HepG2 (cell line): ENCODE results near the gene JUND. TPM values are rescaled to one million over a fixed set of nuclear protein-coding genes. Genes with fewer than 3 reads are reported as not detected.

Source experiments
- HDAC6 ChIP-seq: fragments of 200-600 bp; sonication (generic); IDR thresholded peaks from 2 replicates; pipeline ENCODE4 v1.7.0; 2017; ENCODE audit warnings: mild to moderate bottlenecking, antibody characterized with exemption, low read length, low read depth
- JUNB ChIP-seq: sonication (generic); formaldehyde crosslinking; IDR thresholded peaks from 2 replicates; pipeline ENCODE4 v1.8.0; 2022; ENCODE audit warnings: missing genetic modification reagents, mild to moderate bottlenecking, borderline replicate concordance
- KDM5B ChIP-seq: sonication (generic); formaldehyde crosslinking; IDR thresholded peaks from 2 replicates; pipeline ENCODE4 v1.4.0; 2020; ENCODE audit warnings: missing genetic modification reagents, mild to moderate bottlenecking, borderline replicate concordance
- RCOR2 ChIP-seq: IDR thresholded peaks from 2 replicates; pipeline ENCODE4 v1.6.1; 2016; ENCODE audit warnings: missing biosample characterization, missing genetic modification reagents
- REXO4 ChIP-seq: sonication (generic); formaldehyde crosslinking; IDR thresholded peaks from 2 replicates; pipeline ENCODE4 v1.8.0; 2022; ENCODE audit warnings: missing genetic modification reagents, mild to moderate bottlenecking, borderline replicate concordance
- RXRB ChIP-seq: IDR thresholded peaks from 2 replicates; pipeline ENCODE4 v1.6.1; 2016; ENCODE audit warnings: borderline replicate concordance, missing genetic modification reagents, missing compliant biosample characterization
- TEAD3 ChIP-seq: optimal IDR thresholded peaks from 2 replicates; pipeline ENCODE3; 2016; ENCODE audit warnings: borderline replicate concordance
- TRIM24 ChIP-seq: sonication (generic); formaldehyde crosslinking; IDR thresholded peaks from 2 replicates; pipeline ENCODE4 v1.8.0; 2022; ENCODE audit warnings: mild to moderate bottlenecking, missing genetic modification reagents
- ZNF160 ChIP-seq: sonication (generic); formaldehyde crosslinking; IDR thresholded peaks from 2 replicates; pipeline ENCODE4 v1.8.0; 2022; ENCODE audit warnings: mild to moderate bottlenecking, inconsistent platforms, missing genetic modification reagents
- ZNF264 ChIP-seq: sonication (generic); formaldehyde crosslinking; IDR thresholded peaks from 2 replicates; pipeline ENCODE4 v1.4.0; 2020; ENCODE audit warnings: missing genetic modification reagents
- ZNF34 ChIP-seq: sonication (generic); formaldehyde crosslinking; IDR thresholded peaks from 2 replicates; pipeline ENCODE4 v1.4.0; 2020; ENCODE audit warnings: mild to moderate bottlenecking, missing genetic modification reagents, borderline replicate concordance
- ZNF431 ChIP-seq: sonication (generic); formaldehyde crosslinking; IDR thresholded peaks from 2 replicates; pipeline ENCODE4 v1.9.0; 2022; ENCODE audit warnings: missing genetic modification reagents, low read depth, mild to moderate bottlenecking, borderline replicate concordance
- polyA plus RNA-seq, 8 experiments: library from polyadenylated mRNA; depleted of rRNA in 3 of 8; stranded (reverse) in 7 of 8; unstranded in 1 of 8; fragments of >200 nt; fragmentation: Illumina TruSeq in 4 of 8; extraction: Trizol in 4 of 8; gene quantifications; 2 replicates each; pipeline versions ENCODE4 v1.2.1 to v1.2.3, GENCODE V29; 2011 to 2016; ENCODE audit warnings: low read depth in 4 of 8, missing spikeins in 1 of 8, mixed read lengths in 1 of 8; ENCODE audit not compliant: insufficient read depth in 1 of 8
- total RNA-seq, 5 experiments: library from RNA; depleted of rRNA; stranded (reverse); fragments of >200 nt; fragmentation: Illumina TruSeq; extraction: Trizol; gene quantifications; 2 replicates each; pipeline ENCODE4 v1.2.3, GENCODE V29; 2016; ENCODE audit warnings: low read depth in 1 of 5
- TF ChIP-seq, protein P1 (sequence below): sonication (generic); formaldehyde crosslinking; IDR thresholded peaks from 2 replicates; pipeline ENCODE4 v1.5.1; 2020; ENCODE audit warnings: missing genetic modification reagents, mild to moderate bottlenecking, borderline replicate concordance
- TF ChIP-seq, protein P2 (sequence below): sonication (generic); formaldehyde crosslinking; IDR thresholded peaks from 2 replicates; pipeline ENCODE4 v1.4.0; 2020; ENCODE audit warnings: mild to moderate bottlenecking, low read depth, missing genetic modification reagents
- TF ChIP-seq, protein P3 (sequence below): sonication (generic); formaldehyde crosslinking; IDR thresholded peaks from 2 replicates; pipeline ENCODE4 v1.4.0; 2020; ENCODE audit warnings: mild to moderate bottlenecking, missing genetic modification reagents

Gene JUND
- total and polyA plus RNA-seq, 2 of the 13 experiments (the other 11 are each of a cell fraction or from before 2014, with no cell fraction given), result 41.2 to 59.8 TPM

DNA sequence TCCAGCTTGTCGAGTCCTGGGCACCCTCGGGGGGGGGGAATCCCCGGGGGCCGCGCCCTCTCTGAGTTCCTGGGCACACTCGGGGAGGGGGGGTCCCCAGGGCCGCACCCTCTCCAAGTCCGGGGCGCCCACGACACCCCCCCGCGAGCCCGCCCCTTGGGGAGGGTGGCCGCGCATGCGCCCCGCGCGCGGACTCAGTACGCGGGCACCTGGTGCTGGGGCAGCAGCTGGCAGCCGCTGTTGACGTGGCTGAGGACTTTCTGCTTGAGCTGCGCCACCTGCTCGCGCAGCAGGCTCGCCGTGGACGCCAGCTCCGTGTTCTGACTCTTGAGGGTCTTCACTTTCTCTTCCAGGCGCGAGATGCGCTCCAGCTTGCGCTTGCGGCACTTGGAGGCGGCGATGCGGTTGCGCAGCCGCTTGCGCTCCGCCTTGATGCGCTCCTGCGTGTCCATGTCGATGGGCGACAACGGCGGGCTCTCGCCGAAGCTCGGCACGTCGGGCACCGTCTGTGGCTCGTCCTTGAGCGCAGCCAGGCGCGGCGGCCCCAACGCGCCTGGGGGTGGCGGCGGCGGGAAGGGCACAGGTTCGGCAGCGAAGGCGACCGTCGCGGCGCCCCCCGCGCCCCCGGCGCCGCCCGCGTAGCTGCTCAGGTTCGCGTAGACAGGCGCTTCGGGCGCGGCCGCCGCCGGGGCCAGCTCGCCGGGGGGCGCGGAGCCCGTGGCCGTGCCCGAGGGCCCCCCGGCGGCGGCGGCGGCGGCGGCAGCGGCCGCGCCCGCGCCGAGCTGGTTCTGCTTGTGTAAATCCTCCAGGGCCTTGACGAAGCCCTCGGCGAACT is 958 bp downstream of the JUND start (continued):
- TF ChIP-seq, protein P1, sequence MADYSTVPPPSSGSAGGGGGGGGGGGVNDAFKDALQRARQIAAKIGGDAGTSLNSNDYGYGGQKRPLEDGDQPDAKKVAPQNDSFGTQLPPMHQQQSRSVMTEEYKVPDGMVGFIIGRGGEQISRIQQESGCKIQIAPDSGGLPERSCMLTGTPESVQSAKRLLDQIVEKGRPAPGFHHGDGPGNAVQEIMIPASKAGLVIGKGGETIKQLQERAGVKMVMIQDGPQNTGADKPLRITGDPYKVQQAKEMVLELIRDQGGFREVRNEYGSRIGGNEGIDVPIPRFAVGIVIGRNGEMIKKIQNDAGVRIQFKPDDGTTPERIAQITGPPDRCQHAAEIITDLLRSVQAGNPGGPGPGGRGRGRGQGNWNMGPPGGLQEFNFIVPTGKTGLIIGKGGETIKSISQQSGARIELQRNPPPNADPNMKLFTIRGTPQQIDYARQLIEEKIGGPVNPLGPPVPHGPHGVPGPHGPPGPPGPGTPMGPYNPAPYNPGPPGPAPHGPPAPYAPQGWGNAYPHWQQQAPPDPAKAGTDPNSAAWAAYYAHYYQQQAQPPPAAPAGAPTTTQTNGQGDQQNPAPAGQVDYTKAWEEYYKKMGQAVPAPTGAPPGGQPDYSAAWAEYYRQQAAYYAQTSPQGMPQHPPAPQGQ, result no peak
- TF ChIP-seq KDM5B (CRISPR knock-in tag) (no peak; the same call in 1 of the 2 replicates), RXRB (no peak), HDAC6 (no peak), JUNB (no peak), ZNF34 (CRISPR knock-in tag) (no peak), TRIM24 (CRISPR knock-in tag) (no peak), REXO4 (CRISPR knock-in tag) (0 out of 2 replicates have a peak, but pooled peaks have one; percentile 38), ZNF160 (CRISPR knock-in tag) (no peak), RCOR2 (CRISPR knock-in tag) (no peak), TEAD3 (CRISPR knock-in tag) (peak; percentile 48), ZNF431 (CRISPR knock-in tag) (no peak), ZNF264 (no peak)
- TF ChIP-seq, protein P2, sequence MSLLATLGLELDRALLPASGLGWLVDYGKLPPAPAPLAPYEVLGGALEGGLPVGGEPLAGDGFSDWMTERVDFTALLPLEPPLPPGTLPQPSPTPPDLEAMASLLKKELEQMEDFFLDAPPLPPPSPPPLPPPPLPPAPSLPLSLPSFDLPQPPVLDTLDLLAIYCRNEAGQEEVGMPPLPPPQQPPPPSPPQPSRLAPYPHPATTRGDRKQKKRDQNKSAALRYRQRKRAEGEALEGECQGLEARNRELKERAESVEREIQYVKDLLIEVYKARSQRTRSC (CRISPR knock-in tag), result no peak
- TF ChIP-seq, protein P3, sequence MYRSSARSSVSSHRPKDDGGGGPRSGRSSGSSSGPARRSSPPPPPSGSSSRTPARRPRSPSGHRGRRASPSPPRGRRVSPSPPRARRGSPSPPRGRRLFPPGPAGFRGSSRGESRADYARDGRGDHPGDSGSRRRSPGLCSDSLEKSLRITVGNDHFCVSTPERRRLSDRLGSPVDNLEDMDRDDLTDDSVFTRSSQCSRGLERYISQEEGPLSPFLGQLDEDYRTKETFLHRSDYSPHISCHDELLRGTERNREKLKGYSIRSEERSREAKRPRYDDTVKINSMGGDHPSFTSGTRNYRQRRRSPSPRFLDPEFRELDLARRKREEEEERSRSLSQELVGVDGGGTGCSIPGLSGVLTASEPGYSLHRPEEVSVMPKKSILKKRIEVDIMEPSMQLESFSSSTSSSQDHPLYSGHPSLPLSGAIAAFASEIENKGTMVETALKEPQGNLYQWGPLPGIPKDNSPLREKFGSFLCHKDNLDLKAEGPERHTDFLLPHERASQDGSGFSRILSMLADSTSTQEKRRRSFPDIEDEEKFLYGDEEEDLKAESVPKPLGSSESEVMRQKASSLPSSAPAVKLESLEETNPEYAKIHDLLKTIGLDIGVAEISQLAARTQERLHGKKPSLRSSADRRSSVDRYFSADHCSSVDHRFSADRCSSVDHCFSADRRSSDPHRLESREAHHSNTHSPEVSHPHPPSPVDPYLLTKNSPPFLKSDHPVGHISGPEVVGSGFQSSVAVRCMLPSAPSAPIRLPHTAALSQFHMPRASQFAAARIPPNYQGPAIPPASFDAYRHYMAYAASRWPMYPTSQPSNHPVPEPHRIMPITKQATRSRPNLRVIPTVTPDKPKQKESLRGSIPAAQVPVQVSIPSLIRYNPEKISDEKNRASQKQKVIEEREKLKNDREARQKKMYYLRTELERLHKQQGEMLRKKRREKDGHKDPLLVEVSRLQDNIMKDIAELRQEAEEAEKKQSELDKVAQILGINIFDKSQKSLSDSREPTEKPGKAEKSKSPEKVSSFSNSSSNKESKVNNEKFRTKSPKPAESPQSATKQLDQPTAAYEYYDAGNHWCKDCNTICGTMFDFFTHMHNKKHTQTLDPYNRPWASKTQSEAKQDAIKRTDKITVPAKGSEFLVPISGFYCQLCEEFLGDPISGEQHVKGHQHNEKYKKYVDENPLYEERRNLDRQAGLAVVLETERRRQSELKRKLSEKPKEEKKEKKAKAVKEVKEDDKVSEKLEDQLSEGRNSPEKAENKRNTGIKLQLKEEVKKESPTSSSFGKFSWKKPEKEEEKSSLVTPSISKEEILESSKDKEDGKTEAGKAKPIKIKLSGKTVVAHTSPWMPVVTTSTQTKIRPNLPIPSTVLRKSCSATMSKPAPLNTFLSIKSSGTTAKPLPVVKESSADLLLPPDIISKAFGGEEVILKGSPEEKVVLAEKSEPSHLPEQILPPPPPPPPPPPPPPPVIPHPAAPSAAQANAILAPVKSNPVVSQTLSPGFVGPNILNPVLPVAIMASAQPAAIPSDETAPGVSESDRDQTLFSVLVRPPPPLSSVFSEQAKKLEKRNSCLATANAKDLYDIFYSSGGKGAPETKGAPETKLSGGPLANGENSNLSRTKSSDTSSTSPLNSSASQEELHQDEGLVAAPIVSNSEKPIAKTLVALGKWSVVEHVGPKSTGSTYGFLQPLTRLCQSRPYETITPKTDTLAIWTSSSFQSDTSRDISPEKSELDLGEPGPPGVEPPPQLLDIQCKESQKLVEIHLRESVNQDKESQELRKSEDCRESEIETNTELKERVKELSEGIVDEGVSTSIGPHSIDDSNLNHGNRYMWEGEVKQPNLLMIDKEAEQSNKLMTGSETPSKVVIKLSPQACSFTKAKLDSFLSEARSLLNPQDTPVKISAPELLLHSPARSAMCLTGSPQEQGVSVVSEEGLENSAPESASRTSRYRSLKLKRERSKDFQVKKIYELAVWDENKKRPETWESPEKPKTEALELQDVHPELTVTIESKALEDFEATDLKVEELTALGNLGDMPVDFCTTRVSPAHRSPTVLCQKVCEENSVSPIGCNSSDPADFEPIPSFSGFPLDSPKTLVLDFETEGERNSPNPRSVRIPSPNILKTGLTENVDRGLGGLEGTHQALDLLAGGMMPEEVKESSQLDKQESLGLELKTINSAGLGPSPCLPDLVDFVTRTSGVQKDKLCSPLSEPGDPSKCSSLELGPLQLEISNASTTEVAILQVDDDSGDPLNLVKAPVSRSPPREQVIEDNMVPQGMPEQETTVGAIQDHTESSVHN (CRISPR knock-in tag), result 0 out of 2 replicates have a peak, but pooled peaks have one; percentile 45
